ENCODE measurements around the gene ARHGEF33.

ARHGEF33 gene

DNA sequence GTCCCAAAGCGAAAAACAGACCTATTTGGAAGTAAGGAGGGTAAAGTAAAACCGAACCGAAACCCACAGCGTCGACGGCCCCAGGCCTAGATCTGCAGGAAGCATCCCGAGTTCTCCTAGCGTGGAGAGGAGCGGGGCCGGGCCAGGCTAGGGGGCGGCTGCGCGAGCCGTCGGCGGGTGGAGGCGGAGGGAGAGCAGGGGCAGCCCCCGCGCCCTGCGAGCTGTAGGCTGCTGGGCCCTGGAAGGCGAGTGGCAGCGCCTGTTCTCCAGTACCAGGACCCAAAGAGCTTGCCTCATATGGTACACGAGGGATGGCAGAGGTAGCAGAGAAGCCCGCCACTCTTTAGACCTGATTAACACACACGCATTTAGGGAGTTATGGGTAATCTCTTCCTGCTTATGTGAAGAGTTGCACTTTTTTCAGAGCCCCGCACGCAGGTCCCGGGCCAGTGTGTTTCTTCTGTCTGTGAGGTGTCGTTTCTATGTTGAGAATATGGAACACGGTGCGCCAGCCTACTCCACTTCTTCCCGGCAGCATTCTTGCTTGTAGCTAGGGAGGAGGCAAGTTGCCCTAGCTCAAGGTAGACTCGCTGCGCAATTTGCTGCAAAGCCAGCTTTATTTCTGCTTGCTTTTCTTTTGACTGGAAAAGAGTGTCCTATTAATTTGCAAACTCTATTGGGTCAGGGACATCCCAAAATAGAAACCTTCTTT is 71.1 kb downstream of the ARHGEF33 start:
- no peak for DNase-seq

DNA sequence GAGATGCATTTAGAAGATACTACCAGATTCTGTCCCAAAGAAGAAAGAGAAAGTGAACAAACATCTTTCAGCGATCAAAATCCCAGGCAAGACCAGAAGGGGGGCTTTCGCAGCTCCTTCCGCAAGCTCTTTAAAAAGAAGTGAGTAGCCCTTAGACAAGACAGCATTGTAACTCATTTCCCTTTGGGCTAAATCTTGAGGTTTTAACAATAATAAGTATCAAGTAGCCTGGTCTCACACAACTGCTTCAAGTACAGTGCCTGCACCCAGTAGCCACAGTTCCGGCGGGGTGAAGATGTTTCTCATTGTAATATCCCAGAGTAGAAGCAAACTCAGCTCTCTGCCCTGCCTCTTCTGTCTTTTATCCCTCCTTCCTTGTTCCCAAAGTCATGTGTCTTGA is 76.3 kb downstream of the ARHGEF33 start:
- no peak for DNase-seq

DNA sequence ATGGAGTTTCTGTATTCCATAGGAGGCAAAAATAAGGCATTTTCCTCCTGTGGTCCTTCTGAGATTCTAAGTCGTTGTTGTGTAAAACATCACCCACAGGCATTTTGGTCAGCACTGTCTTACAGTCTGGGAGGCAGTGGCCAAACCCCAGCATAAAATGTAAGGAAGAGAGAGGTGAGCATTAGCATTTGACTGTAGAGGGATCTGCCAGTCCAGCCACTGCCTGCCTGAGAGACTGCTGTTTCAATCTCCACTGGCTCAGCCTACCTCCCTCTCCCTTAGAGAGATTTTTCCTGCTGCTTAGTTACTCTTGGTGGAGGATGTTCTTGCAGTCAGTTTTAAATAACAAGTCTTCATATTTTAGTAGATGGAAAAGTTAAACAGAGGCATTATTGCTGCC is 77.0 kb downstream of the ARHGEF33 start:
- no peak for DNase-seq

DNA sequence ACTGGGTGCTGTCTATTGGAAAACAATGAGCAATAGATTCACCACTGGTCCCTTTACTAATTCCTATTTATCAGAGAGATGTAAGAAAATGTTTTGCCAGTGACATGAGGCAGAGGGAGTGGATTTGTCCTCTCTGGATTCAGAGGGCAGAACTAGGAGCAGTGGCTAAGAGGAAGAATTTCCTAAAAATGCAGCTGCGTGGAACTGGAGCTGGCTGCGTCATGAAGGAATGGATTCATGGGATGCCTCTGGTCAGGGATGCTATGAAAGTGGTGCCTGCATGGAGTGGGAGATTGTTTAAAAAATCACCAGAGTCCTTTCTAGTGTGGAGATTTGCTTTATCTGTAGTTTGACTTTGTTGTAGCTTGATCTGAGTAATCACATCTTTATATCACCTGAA is 78.3 kb downstream of the ARHGEF33 start:
- DNase-seq: no peak

DNA sequence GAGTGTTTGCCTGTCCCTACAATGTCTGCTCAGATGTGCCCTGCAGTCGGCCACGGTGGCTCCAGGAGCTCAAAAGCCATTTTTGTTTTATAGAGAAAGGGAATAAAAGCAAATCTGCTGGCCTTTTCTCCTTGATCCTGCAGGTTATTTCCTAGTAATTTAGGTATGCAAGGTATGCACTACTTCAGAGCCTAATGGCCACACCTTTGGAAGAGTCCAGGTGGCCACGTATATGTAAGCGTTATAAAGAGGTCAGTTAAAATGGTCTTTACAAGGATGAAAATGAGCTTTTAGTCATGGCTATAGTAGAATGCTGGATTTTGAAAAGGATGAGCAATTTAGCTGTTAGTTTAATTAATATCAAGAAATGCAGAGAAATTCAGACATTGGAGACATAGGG is 81.7 kb downstream of the ARHGEF33 start:
- DNase-seq: no peak

DNA sequence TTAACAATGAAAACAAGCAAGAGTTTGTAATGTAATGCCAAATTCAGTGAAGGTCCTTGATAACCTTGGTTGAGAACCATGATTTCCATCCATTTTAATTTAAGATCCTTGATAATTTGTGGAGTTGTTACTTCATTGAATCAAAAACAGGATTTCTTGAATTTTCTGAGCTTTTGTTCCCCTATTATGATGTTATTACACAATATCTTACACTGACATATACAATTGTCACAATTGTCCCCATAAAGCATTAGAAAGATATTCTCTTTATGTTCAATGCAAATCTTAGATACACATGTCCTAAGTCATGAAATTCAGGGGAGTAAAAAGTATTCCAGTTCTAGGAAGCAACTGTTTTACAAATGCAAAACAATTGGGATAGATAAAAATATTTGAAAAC is 83.6 kb downstream of the ARHGEF33 start:
- DNase-seq: no peak

DNA sequence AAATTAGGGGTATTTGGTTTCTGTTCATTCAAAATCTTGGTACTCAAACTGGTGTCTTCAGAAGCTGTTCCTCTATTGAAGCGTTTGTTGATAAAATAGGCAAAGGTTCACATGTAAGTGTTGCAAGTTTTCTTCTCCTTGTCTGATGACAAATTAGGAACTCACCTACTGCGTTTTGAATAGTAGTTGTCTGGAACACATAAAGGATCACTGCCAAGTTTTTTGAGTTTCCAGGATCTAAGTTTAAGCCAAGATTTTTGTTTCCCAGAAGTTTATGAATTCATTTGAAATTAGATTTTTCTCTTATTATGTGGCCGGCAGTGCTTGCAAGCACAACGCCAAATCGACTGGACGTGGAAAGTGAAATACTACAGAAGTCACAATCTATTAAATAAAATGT is 85.4 kb downstream of the ARHGEF33 start:
- DNase-seq: no peak

DNA sequence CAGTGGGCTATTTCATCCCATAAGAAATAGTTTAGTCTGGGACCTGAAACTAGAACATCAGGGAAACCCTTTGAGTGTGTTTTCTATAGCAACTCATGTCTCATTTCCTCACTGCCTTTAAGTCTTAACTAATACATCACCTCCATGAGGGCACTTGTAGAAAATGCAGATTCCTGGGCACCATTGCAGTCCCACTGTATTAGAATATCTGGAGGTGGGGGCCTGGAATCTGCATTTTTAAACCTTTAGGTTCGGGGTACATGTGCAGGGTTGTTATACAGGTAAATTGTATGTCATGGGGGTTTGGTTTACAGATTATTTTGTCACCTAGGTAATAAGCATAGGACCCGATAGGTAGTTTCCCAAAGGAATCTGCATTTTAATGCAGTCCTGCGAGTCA is 87.4 kb downstream of the ARHGEF33 start:
- no peak for DNase-seq

DNA sequence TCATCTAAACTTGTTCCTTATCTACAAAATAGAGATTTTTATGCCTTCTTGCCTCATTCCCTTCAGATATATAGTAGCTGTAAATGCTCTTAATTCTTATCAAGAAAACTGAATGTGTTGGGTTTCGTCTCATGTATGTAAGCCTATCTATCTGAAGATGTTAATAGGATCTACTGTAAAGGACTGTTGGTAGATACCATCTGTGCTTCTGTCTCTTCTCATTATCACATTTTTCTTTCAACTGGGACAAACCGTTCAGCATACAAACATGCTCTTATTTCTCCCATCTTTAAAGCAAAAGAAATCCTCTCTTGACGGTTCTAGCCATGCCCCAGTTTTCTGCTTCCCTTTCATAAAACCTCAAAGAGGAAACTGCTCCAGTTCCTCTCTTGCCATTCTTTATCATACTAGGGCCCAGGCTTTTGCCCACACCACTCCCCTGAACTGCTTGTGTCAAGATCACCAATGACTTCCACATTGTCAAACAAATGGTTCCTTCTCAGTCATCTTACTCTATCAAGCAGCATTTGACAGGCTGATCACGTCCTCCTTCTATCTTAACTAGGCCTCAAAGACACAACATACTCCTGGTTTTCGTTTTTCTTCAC is 88.7 kb downstream of the ARHGEF33 start:
- no peak for DNase-seq

DNA sequence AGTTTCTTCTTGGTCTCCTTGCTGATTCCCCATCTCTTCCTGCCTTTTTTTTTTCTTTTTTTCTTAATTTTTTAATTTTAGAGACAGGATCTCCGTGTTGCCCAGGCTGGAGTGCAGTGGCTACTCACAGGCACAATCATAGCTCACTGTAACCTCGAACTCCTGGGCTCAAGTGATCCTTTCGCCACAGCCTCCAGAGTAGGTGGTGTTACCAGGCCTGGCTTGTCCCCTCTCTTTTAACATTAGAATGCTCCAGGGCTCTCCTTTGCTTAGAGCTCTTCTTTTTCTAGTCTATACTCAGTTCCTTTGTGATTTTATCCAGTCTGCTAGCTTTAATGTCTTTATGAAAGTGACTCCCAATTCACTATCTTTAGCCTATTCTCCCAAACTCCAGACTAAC is 89.2 kb downstream of the ARHGEF33 start:
- DNase-seq: no peak

DNA sequence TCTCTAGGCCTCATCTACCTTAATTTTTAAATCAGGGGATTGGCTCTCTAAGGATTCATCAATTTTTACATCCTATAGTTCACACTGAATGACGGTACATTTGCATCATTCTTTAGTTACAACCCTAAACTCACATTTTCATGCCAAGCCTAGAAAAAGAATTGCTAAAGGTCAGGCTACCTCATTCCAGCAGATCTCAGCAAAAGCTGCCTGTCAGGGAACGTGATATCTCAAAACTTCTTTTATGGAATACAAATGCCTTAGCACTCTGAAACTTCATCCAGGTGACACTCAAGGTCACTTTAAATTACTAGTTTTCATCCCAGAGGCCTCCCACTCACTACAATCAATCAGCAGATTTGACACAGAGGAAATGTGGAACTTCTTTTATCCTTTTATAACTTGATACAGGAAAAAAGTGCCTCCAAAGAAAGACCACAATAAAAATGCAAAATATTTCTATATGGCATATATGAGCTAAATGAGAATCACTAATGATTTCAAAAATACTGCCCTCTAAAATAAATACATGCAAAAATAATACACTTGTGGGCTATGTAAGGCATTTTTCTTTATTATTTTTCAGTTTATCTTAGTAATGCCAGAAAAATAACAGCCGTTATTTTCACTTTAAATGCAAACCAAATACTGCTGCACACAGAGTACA is 91.5 kb downstream of the ARHGEF33 start:
- no peak for DNase-seq

DNA sequence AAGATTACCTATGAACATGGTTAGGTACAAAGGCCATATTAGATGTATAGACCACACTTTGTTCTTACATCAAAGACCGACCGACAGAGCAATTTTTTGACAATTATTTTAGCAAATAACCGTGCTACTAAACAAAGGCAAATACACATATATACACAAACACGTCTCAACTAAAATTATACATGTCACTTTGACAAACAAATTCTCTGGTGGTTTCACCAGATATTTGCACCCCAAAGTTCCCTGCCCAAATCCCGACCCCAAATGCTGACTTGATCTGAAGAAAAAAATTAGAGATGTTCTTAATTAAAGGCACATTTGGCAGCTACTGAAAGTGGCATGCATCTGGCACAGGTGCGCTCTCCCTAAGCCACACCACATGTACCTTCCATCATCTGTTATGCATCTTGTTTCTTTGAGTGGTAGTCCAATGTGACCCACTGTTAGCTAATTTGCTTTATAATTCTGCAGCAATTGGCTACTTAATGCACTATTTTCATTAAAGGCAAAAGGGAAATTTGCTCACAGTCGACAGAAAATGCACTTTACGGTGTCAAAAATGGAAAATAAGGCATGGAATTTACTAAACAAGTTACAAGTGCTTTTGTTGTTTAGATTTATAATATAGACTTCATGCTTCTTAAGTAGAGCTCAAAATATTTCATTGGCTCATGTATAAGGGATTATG is 92.1 kb downstream of the ARHGEF33 start:
- DNase-seq: no peak

DNA sequence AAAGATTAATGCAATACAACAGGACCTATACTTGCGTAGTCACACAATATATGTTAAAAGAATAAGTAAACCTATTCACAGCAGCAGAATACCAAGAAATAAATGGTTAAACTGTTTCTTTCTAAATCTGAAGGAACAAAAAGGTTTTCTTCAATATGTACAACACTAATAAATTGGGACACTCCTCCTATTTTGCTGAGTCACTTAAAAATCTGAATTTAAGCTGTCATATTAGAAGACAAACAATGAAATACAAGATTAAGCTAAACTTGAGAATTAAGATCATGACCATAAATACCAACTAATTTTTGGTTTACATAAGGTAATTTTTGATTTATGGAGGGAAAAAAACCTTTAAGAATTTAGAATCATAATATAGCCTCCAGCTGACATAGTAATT is 92.8 kb downstream of the ARHGEF33 start:
- DNase-seq: no peak

DNA sequence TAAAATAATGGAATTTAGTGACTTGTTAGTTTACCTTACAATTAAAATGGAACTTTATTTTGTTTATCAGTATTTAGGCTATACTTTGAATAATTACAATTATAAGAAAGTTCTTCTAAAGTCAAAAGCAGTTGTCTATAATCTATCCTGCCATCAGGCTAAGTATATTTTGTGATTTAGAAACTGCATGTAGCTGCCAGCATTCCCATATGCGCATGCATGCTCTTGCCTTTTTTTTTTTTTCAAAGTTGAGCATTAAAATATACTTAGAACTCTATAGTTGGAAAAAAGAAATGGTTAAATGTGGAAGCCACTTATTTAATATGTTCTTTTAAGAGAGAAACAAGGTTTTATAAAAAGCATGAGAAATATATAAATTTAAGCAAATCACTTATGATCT is 99.0 kb downstream of the ARHGEF33 start:
- DNase-seq: no peak

DNA sequence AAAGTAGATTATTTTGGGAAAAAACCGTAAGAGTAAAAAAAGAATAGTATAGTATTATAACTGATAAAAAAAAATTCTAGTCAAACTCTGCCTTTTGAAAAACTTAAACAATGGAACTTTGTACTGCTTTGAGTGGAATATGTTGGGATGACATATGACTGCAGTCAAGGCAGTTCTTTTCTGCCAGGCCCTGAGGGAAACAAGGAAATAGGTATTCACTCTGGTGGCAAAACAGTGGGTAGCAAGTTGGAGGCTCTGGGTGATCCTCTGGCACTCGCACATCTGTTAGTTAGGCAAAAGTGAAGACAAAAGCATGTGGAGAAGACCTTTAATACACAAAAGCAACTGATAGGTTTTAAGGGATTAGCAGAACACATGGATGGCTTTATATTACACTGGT is 102.2 kb downstream of the ARHGEF33 start:
- DNase-seq: no peak

DNA sequence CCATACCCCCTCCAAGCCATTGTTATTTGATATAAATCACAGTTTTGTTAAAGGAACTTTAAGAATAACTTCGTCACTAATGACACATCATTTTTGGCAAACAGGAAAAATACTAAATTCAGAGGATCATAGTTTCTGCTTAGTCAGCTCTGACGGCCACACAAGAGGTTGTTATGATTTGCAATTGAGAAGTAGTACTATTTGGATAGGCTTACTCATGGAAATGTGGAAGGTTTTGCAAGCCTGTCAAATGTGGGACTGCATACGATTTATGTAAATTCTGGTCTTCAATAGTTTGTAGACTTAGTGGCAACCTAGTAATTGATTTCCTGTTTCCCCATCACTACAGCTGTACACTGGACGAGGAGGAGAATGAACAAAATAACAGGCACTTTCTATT is 108.1 kb downstream of the ARHGEF33 start:
- DNase-seq: peak; percentile 12

DNA sequence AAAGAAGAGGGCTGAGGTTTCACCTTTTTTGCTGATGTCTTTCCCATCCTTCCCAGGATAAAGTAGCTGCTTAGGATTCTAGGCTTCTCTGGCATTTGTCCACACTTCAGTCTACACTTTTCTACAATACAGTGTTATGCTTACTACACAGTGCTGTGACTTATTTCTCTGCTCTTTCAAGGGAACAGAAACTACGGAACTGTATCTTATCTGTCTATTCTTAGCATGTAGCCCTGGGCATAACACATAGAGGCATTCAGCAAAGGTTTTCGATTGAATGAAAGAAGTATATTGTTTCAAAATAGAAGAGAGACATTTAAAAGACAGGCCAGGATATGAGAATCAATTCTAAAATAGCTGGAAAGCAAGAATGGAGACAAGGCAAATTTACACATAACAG is 110.9 kb downstream of the ARHGEF33 start:
- no peak for DNase-seq

DNA sequence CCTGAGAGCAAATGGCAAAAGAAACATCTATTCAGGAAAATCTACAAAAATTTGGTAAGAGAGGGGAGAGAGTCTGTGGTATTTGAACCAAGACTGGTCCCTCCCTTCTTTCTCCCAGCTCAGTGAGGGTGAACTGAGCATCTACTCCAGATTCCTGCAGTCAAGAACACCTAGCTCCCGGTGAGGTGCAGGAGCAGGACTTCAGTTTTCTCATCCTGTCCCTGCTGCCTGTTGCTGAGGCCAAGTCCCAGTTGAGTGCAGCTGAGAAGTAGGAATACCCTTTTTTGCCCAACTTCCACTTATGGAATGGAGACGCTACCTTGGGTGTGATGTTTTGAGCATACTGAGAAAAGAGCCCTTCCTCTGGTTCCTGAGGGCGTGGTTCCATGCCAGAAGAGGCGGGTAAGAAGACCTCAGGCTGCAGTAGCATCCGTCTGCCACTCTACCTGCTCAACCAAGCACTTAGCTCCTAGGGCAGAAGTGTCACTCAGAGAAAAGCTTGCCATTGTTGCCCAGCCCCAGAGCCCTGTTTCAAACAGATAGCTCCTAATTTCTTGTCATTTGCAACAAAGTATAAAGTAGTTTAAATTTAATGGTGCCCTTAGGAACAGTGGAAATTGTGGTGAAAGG is 118.3 kb downstream of the ARHGEF33 start:
- DNase-seq: no peak

DNA sequence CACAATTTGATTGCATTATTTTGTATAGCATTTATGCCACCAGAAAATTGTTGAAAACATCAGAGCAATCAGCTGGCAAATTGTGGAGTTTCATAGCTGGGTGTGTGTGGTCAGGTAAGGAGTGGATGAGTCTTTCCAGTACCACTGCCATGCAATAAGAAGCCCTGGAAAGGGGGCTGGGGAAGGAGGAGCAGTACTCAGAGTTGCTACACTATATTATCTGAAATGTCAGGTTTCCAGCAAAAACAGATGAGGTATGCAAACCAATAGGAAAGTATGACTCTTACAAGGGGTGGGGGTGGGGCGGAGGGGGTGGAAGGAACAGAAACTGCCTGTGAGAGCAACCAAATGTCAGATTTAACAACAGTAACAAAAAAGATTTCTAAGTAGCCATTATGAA is 119.0 kb downstream of the ARHGEF33 start:
- no peak for DNase-seq

DNA sequence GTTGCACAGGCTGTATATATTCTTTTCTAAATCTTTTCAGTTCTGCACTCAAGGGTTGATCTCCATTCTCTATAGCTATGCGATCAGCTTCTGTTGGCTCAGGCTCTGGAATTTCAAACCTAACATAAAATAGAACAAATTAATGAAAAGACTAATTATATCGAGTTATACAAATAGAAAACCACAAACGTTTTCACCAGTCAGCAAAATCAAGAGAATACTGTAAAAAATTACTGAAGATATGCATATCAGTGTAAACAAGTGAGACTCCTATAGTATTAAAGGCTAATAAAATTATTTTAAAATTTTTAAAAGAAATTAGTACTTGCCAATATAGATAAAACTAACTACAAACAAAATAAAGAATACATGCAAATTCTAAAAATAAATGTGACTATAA is 124.2 kb downstream of the ARHGEF33 start:
- no peak for DNase-seq

DNA sequence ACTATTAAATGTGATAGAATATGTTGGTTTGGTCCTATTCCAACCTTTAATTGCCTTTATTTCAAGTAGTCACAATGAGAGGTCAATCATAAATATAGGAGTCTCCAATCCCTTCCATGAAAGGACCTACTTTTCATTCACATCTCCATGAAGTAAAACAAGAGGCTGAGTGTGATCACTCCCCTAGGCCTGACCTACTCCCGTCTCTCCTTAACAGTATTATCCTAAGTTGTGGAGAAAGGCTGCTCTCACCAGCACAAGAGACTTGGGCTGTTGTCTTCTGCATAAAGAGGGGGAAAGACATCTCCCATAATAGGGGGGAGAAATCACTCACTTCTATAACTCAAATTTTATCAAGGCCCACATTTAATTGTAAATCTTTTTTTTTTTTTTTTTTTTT is 125.7 kb downstream of the ARHGEF33 start:
- DNase-seq: no peak

DNA sequence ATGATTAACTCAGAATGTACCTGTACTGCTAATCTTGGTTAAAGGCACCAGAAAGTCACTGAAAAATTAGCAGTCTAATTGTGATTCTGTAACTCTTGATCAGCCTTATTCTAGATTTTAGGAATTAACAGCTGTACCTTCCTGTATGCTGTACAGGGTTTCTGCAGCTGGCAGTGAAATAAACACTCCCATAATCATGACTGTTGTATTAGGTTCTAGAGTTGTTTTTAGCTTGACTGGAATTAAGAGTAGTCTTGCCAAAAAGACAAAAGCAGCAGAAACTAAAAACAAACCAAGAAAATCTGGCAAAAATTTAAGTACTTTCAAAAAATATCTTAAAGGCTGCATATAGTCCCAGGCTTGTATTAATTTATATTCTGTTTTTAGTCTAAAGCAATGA is 127.7 kb downstream of the ARHGEF33 start:
- DNase-seq: no peak

DNA sequence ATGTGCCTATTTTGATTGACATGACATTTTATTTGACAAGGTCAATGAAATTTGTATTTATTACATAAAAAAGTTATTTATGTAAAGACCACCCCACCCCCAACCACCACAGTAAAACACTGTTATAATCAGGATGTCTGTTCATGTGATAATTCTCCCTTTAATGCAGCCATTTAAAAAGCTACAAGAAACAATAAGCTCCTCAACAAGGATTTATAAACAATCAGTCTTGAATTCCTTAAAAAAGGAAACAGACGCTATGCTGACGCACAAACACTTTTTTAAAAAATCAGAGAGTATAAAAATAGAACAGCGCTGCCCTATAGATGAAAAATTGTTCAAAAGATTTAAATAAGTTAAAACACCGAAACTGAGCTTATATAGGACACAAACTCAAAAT is 129.0 kb downstream of the ARHGEF33 start:
- no peak for DNase-seq

DNA sequence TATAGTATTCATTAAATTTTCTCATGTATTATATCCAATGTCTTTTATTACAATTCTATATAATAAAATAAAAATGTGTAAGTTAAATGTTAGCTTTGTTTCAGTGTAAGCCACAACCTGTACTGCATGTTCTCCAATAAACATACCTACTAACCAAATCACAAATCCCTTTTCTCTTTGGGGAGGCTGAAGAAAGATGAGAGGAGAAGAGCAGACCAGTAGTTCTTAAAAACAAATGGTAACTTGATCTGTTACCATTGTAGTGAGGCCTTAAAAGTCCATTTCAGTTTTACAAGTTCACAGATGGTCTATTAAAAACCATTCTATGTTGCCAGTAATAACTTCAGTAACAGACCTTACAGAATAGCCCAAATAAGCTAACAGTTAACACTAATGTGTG is 130.7 kb downstream of the ARHGEF33 start:
- no peak for DNase-seq

Measured in NCI-H510A treated with DMSO at 0.1 percent for 48 hours (cell line).